CD4-positive, alpha-beta T cell treated with Interleukin-2 at 100 ng/mL for 4 hours (primary cell): Measurements from ENCODE around the gene SGPL1.
"Not testable (repeated sequence)": the region's sequence is repeated elsewhere in the genome, so short reads cannot be mapped to it uniquely, and the experiment has no call there.

Experiments
- DNase-seq: peaks from one replicate; pipeline ENCODE4 v3.0.0-alpha.2; 2020; ENCODE audit warnings: low spot score

The SGPL1 gene

DNA sequence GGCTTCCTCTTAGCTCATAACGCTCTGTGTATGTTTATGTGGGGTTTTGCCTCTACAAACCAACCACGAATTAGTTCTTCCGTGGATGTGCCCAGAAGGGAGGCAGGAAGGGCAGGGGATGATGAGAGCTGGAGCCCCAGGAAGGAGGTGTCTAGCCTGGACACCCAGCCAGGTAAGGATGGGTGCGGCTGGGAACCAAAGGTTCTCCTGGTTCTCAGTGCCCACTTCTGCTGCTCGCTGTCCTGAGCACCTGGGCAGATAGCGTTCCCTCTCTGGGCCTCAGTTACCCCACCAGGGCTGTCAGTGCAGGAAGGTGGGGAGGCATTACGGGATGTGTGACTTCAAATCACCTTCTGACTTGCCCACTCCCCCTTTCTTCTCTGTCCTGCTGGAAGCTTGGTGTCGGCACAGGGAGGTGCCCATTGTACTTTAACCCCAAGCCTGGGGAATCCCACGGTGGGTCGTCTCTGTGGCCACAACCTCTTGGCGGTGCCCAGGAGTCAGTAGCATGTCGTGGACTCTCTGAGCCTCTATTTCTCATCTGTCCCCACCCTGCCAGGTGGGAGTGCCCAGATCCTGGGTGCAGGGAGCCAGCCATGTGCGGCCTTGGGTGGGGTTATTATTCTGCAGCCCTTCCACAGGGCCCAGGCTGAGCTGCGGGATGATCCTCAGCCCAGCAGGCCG lies 91.3 kb downstream of the SGPL1 start:
- no peak for DNase-seq

DNA sequence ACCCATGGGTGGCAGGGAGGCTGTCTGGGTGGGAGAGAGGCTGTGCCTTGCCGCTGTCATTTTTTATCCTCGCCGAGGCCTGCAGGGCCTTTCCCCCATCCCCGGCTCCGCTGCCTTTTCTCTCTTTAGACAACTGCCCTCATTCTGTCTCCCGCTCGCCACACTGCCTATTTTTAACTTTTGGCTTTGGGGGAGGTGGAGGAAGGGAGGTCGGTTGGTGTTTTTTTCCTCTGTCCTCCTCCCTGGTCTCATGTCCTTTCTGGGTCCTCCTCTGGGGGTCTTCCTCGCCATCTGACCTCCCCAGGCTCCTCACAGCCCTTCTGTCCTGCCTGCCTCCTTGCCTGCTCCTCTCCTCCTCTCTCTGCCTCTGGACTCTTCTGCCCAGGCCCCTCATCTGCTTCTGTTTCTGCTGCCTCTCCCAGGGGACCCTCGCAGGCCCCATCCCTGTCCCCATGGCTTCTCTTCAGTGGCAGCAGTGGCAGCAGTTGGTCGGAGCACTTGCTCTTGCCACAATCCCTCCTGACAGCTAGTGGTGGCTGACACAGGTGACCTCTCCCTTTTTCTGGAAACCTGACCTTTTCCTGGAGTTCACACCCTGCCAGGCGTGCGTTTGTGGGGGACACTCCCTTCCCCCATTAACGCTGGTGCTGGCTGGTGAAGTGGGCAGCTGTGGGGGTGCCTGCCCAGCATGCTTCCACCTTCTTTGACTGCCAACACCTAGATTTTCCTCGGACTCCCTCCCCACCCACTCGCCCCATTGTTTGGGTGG lies 92.1 kb downstream of the SGPL1 start:
- DNase-seq = no peak

DNA sequence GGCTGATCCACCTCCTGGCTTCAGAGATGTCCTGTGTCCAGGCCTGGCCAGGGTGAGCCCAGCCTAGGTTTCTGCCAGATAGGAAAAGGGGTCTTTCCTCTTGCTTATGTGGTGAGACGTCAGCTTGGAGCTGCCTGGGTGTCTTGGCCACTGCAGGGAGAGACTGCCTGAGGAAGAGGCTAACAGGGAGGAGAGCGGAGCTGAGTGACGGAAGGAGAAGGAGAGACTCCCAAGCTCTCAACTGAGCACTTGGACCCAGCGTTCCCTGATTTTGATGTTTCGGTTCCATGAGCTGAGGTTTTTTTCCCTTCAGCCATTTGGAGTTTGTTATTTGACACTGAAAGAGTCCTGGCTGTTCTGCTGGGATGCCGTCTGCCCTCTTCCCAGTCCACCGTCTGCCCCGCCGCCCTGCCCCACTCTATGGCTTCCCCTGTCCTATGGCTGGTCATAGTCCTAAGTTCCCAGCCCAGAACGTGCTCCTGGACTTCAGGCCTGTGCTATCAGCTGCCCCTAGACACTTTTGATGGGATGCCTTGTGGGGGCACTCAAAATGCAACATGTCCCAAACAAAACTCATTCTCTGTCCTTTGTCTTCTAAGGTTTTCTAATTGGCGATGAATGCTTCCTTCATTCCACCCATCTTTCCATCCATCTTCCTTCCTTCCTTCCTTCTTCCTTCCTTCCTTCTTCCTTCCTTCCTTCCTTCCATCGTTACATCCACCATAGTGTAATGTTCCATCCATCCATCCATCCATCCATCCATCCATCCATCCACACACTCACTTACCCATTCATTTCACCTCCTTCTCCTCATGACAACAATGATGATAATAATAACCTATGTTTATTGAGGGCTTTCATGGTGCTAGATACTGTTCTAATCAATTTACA lies 92.9 kb downstream of the SGPL1 start:
- DNase-seq = no peak

GRCh38 chr10:70909326-70909935 lies 93.7 kb downstream of the SGPL1 start:
- DNase-seq = no peak

- no peak for DNase-seq
These were observed 95.0 kb downstream of the SGPL1 start for GRCh38 chr10:70910486-70911341.

GRCh38 chr10:70911386-70911785 lies 95.6 kb downstream of the SGPL1 start:
- DNase-seq = no peak

DNA sequence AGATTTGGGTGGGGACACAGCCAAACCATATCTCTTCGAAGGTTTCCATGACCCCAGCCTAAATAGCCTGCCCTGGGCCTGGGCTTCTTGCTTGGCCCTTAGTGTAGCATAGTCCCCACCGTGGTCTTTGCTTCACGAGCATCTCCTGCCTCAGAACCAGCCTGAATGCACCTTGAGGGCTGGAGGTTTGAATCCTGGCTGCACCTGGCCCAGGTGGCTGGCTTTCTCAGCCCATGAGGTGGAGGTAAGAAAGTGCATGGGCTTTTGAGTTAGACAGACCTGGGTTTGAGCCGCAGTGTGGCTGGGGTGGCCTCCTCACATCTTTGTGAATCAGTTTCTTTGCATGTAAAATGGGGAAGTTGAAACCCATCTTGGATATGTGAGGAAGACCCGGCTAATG lies 96.8 kb downstream of the SGPL1 start:
- DNase-seq = no peak

- DNase-seq = no peak
These were observed 97.6 kb downstream of the SGPL1 start for GRCh38 chr10:70913191-70913892.

DNA sequence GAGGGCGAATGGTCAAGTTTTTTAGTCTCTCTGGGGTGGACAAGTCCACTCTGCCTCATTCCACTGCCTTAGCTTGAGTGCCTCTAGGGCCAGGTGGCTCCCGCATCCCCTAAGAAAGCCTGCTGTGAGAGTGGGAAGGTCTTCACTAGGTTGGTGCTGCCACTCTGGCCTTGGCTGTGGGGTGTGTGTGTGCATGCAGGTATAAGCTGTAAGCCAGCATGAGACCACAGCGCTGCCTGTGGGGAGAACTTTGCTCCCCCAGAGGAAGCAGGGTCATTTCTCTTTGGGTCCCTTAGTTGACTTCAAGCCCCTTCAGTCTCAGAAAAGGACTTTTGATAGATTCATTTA lies 98.1 kb downstream of the SGPL1 start:
- no peak for DNase-seq

DNA sequence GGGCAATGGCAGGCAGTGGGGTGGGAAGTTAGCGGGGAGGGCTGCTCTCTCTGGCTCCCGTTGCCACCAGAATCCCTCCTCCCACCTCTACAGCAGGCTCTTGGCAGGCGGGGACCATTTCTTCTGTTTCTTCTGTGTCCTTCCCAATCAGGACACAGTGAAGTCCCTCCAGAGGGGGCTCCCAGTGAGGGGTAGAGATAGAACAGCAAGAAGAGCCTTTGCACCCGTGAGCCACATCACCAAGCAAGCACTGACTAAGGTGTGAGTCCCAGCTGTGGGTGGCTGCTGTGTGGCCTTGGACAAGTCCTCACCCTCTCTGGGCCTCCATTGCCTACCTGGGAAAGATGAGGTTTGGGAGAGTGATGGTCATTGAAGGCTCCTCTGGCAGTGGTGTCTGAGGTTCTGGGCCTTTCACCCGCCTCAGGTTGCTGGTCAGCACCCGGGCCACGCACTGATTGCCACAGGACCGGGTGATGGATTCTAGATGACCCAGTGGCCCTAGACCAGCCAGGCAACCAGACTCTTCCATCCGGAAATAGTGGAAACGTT lies 98.6 kb downstream of the SGPL1 start:
- DNase-seq = no peak

GRCh38 chr10:70915206-70915605 lies 99.5 kb downstream of the SGPL1 start:
- no peak for DNase-seq

- no peak for DNase-seq
These were observed 100.1 kb downstream of the SGPL1 start for GRCh38 chr10:70915806-70916205.

DNA sequence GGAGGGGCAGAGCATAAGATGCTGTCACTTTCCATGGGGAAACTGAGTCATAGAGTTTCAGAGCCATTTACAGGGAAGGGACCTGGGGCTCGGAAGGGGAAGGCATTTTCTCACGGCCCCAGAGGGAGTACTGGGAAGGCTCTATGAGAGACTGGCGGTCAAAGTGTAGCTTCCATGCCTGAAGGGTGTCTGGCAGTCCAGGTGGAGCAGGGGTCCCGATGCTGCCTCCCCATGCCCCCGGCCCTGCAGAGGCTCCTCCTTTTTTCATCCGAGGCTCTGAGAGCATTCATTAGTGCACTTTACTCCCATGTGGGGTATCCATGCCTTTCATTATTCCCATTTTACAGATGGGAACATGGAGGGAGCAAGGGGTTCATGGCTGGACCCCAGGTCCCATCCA lies 100.5 kb downstream of the SGPL1 start:
- no peak for DNase-seq

DNA sequence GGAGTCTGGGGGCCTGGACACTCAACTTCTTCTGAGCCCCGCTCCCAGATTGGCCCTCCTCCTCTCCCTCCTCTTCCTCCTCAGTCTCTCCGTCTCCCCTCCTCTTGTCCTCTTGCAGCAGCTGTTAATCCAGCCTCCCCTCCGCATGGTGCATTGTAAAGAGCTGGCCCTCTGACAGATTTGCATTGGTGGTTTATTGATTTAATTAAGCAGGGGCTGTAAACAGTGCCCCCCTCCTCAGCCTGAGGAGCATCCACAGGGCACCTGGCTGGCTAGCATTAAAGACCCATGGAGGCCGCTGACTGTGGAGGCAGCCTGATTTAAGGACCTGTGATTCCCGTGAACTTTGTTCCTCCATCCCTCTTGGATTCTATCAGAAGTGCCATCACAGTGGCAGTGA lies 101.5 kb downstream of the SGPL1 start:
- DNase-seq = no peak

DNA sequence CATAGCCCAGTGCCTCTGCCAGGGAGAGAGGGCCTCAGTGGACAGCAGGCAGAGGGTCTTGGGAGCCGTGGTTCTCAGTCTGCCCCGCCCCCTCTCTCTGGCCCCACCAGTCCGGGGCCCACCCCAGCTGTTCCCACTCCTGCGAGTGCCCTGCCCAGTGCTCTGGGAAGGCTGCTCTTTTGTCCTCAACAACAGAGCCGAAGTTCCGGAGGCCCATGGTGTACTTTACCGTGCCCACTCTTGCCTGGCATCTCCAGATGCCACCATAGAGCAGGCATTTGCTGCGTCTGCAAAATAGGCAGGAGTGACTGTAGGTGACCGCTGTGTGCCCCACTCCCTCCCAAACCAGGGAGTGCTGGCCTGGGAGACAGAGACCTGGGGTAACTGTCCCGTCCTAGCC lies 101.9 kb downstream of the SGPL1 start:
- DNase-seq = no peak

DNA sequence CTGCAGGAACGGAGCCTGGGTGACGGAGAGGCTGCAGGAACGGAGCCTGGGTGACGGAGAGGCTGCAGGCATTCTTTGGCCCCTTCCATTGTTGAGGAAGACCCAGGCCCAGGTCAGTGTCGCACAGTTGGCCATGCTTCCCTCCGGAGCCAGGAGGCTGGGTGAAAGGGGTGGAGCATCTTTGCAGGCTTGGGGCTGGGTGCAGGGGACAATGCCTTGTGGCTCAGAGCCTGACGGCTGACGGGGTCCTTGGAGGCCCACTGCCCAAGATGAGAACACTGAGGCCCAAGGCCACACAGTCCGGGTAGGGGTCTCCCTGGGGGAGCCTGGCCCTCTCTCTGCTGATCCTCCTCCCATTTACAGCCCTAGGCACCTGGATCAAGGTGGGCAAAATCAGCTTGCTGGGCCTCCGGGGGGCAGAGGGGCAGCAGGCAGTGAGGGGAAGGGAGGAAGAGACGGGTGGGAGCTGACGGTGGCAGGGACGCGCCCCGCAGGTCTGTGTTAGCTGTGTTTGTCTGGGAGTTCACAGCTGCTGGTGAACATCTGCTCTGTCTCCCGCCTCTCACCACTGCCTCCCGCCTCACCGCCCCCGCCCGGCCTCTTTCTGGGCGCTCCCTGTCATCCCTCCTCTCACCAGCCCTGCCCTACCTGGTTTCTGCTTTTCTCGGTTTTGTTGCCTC lies 103.2 kb downstream of the SGPL1 start:
- DNase-seq = no peak

DNA sequence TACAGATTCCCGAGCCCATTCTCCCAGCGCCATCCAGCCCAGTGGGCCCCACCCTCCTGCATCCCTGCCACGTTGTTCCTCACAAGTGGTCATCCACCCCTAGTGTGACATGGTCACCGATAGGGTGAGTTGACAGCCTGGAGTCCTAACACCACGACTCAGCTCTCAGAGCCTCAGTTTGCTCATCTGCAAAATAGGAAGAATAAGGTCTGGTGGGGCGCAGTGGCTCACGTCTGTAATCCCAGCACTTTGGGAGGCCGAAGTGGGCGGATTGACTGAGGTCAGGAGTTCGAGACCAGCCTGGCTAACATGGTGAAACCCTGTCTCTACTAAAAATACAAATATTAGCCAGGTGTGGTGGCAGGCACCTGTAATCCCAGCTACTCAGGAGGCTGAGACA lies 104.2 kb downstream of the SGPL1 start:
- DNase-seq = not testable (repeated sequence)

DNA sequence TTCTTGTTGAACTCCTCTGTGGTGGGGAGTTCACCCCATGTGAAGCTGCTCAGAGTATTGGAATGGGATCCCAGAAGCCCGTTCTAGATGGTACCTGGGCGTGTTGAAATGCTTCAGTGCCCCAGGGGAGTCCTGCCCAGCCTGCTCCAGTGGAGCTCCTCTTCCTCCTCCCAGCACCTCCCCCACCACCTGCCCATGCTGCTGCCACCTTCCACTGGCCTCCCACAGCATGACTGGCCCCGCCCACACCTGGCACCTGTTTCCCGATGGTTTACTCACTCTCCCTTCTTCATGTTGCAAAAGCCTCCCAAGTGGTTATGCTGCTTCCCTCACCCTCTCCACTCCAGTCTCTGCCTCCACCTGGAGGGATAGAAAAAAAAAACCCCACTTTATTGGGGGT lies 104.8 kb downstream of the SGPL1 start:
- DNase-seq = no peak

GRCh38 chr10:70921285-70921684 lies 105.5 kb downstream of the SGPL1 start:
- no peak for DNase-seq

DNA sequence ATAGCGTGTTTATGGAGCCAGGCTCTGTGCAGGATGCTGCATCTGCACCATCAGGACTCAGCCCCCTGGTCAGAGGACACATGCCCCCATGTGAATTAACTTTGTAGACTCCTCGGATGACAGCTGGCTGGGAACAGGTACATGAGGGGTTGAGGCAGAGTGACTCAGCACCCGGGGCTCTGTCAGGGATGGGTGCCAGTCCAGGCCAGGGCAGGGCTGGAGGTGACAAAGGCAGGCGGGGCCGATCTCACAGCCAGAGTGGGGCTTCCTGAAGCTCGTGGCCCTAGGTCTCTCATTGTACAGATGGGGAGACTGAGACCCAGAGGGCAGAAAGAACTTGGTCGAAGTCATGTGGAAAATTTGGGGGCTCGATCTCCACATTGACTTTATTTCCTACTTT lies 107.9 kb downstream of the SGPL1 start:
- no peak for DNase-seq
